Adrenal gland (tissue), 12 donors: ENCODE data around the gene UGCG. TPM values are rescaled to one million over a fixed set of nuclear protein-coding genes. Genes with fewer than 3 reads are reported as not detected.
"Not testable (repeated sequence)": the region's sequence is repeated elsewhere in the genome, so short reads cannot be mapped to it uniquely, and the experiment has no call there.

Experiments used
- DNase-seq, 7 donors: peaks; one replicate each; pipeline ENCODE4 v3.0.0-alpha.2; 2019 to 2020
- H3K27ac ChIP-seq, 5 donors: fragments of 200-600 bp; sonication (generic) in 4 of 5; 1 replicate in 3 of 5; 2 replicates in 2 of 5; pipeline versions ENCODE4 v1.5.1 to v1.8.0; 2016 to 2020; ENCODE audit warnings: mild to moderate bottlenecking in 1 of 5
- H3K27me3 ChIP-seq: fragments of 200-600 bp; 2 replicates; pipeline ENCODE4 v1.8.0; 2021
- H3K36me3 ChIP-seq, 2 donors: fragments of 200-600 bp; replicated peaks in 1 of 2; 1 replicate in 1 of 2; 2 replicates in 1 of 2; pipeline versions ENCODE4 v1.5.1 to v1.8.0; 2018 to 2022
- H3K4me1 ChIP-seq, 2 donors: fragments of 200-600 bp; replicated peaks in 1 of 2; 1 replicate in 1 of 2; 2 replicates in 1 of 2; pipeline versions ENCODE4 v1.5.1 to v1.8.0; 2018 to 2021
- H3K4me3 ChIP-seq, 4 donors: fragments of 200-600 bp; sonication (generic) in 3 of 4; one replicate each; pipeline ENCODE4 v1.5.1; 2016 to 2018
- H3K9me3 ChIP-seq, 3 donors: fragments of 200-600 bp; sonication (generic) in 1 of 3; replicated peaks in 1 of 3; 1 replicate in 2 of 3; 2 replicates in 1 of 3; pipeline versions ENCODE4 v1.5.1 to v1.8.0; 2016 to 2021
- CTCF ChIP-seq, 6 experiments: fragments of 450-650 bp in 4 of 6; fragments of 200-600 bp in 2 of 6; sonication (generic) in 1 of 6; IDR thresholded peaks; 1 replicate in 5 of 6; 2 replicates in 1 of 6; pipeline versions ENCODE4 v1.5.1 to v1.8.0; 2016 to 2021; ENCODE audit warnings: antibody characterized with exemption in 6 of 6, mild to moderate bottlenecking in 2 of 6, moderate library complexity in 1 of 6
- POLR2A ChIP-seq, 2 donors: fragments of 450-650 bp; IDR thresholded peaks; one replicate each; pipeline ENCODE4 v1.6.1; 2017; ENCODE audit warnings: antibody characterized with exemption in 2 of 2, mild to moderate bottlenecking in 2 of 2, moderate library complexity in 1 of 2
- WGBS, 4 donors: extraction: QIAGEN DNeasy Blood & Tissue Kit in 2 of 4; methylation state at CpG; one replicate each; pipeline versions ENCODE4 v1.1.5 to v1.1.7; 2013 to 2017; 5-methylcytosine and 5-hydroxymethylcytosine counted together
- intact Hi-C, 2 donors: fragments of 100-400 bp; cut with DNase I; formaldehyde crosslinking; loops; one replicate each; pipeline versions ENCODE4 v1.14.1 to v1.15.0; 2022 to 2023
- polyA plus RNA-seq, 3 donors: library from polyadenylated mRNA; stranded (reverse); fragments of 200-250 nt in 2 of 3; fragments of 350-450 nt in 1 of 3; fragmentation: Illumina TruSeq in 1 of 3; extraction: RNeasy Lipid Tissue Mini Kit (QIAGEN cat#74804) in 1 of 3; gene quantifications; one replicate each; pipeline ENCODE4 v1.2.3, GENCODE V29; 2013 to 2014
- total RNA-seq, 9 donors: library from RNA; depleted of rRNA in 4 of 9; stranded (reverse); fragments of >200 nt in 4 of 9; fragments of 120-200 nt in 1 of 9; fragmentation: NEBNext Ultra II Directional in 1 of 9; extraction: Animal tissue kit (Norgen Biotek cat#: 25700) in 1 of 9; gene quantifications; one replicate each; pipeline versions ENCODE4 v1.1.0 to v1.2.4, GENCODE V29; 2013 to 2023
- donor health status: healthy with polysubstance abuse.
- donor health status: Bipolar disorder and iron deficiency.
- donor health status: DM: yes; HTN: yes; CAD: no.
- donor health status: DM: no; HTN: no; CAD: no.
- donor health status: DM: no; HTN: no; CAD: no.
- donor health status: DM: yes; HTN: yes; CAD: no.

The UGCG gene
- total and polyA plus RNA-seq, 12 donors = 41.4 to 139 (median 84.0) TPM

- Histone ChIP-seq H3K36me3 (no peaks in the 10 kb centered on the region), H3K27me3 (no peaks in the 10 kb centered on the region), H3K4me1 (no peaks in the 10 kb centered on the region), H3K27ac (no peak overlapping the region), H3K4me3 (no peak overlapping the region), H3K9me3 (no peaks in the 10 kb centered on the region)
- intact Hi-C loops = no loop called here
- DNase-seq = peak in 1 of 7 donors; percentile 3
- WGBS, 4 donors = 58 to 78% (median 68%) methylated on average over 3 of the region's 3 CpGs
- TF ChIP-seq CTCF (IDR thresholded peaks at IDR 0.05) (no peak), POLR2A (IDR thresholded peaks at IDR 0.05) (no peak)
Measured at GRCh38 chr9:111945216-111945615, 48.6 kb downstream of the UGCG start.

DNA sequence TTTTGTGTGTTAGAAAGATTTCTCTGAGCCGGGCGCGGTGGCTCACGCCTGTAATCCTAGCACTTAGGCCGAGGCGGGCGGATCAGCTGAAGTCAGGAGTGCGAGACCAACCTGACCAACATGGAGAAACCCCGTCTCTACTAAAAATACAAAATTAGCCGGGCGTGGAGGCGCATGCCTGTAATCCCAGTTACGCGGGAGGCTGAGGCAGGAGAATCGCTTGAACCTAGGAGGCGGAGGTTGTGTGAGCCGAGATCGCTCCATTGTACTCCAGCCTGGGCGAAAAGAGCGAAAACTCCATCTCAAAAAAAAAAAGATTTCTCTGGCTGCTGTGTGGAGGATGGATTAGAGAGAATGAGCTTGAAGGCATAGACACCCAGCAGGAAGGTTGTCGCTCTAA, 51.5 kb downstream of the UGCG start:
- H3K4me3 ChIP-seq, H3K36me3 ChIP-seq, intact Hi-C loops, H3K27me3 ChIP-seq, H3K4me1 ChIP-seq, H3K27ac ChIP-seq, H3K9me3 ChIP-seq: not testable (repeated sequence)
- DNase-seq = peak in 1 of 7 donors; percentile 5
- 95 to 97% (median 96%) methylated on average over 21 of the region's 21 CpGs for WGBS, 4 donors

- Histone ChIP-seq H3K9me3 (no peaks in the 10 kb centered on the region), H3K27ac (no peak overlapping the region), H3K27me3 (no peaks in the 10 kb centered on the region), H3K4me1 (no peaks in the 10 kb centered on the region), H3K4me3 (no peak overlapping the region), H3K36me3 (no peaks in the 10 kb centered on the region)
- DNase-seq = no peak
- intact Hi-C loops = no loop called here
- TF ChIP-seq CTCF (IDR thresholded peaks at IDR 0.05) (no peak), POLR2A (IDR thresholded peaks at IDR 0.05) (no peak)
- 61 to 66% (median 65%) methylated on average over 2 of the region's 2 CpGs for WGBS, 4 donors
Measured at GRCh38 chr9:111948951-111949350, 52.3 kb downstream of the UGCG start.

DNA sequence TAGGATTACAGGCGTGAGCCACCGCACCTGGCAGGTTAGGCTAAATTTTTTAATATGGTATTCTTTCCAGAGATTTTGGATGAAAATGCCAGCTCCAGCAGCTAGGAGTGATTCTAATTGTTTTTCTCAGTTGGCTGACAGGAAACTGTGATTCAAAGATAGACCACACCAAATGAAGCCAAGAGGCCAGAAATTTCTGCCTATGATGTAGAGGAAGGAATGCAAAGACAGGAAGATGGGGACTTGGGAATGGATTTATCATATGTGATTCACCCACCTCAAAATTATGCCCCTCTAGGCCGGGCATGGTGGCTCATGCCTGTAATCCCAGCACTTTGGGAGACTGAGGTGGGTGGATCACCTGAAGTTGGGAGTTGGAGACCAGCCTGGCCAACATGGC, 53.3 kb downstream of the UGCG start:
- no peaks in the 10 kb centered on the region for H3K9me3 ChIP-seq
- no peaks in the 10 kb centered on the region for H3K4me1 ChIP-seq
- H3K27ac ChIP-seq = no peak overlapping the region
- intact Hi-C loops = no loop called here
- no peak for TF ChIP-seq CTCF (IDR thresholded peaks at IDR 0.05)
- TF ChIP-seq POLR2A (IDR thresholded peaks at IDR 0.05) = no peak
- H3K4me3 ChIP-seq = no peak overlapping the region
- no peaks in the 10 kb centered on the region for H3K36me3 ChIP-seq
- DNase-seq = no peak
- 95 to 100% (median 100%) methylated on average over 3 of the region's 3 CpGs for WGBS, 4 donors
- H3K27me3 ChIP-seq = no peaks in the 10 kb centered on the region

GRCh38 chr9:111952559-111952958, 55.9 kb downstream of the UGCG start:
- intact Hi-C loops = no loop called here
- H3K27me3 ChIP-seq = no peaks in the 10 kb centered on the region
- peaks cover 0 to 3% of the 10 kb centered on the region in 2 donors for H3K4me1 ChIP-seq
- no peaks in the 10 kb centered on the region for H3K9me3 ChIP-seq
- TF ChIP-seq POLR2A (IDR thresholded peaks at IDR 0.05) (no peak), CTCF (IDR thresholded peaks at IDR 0.05) (no peak)
- H3K27ac ChIP-seq = no peak overlapping the region
- no peaks in the 10 kb centered on the region for H3K36me3 ChIP-seq
- DNase-seq = no peak
- 83 to 89% (median 88%) methylated on average over 3 of the region's 3 CpGs for WGBS, 4 donors
- no peak overlapping the region for H3K4me3 ChIP-seq
